Measurements from ENCODE around the gene CIRBP. TPM values are rescaled to one million over a fixed set of nuclear protein-coding genes. Genes with fewer than 3 reads are reported as not detected.

Gene CIRBP
- total RNA-seq, 1 experiment from 2014 or later = 263 TPM

DNA sequence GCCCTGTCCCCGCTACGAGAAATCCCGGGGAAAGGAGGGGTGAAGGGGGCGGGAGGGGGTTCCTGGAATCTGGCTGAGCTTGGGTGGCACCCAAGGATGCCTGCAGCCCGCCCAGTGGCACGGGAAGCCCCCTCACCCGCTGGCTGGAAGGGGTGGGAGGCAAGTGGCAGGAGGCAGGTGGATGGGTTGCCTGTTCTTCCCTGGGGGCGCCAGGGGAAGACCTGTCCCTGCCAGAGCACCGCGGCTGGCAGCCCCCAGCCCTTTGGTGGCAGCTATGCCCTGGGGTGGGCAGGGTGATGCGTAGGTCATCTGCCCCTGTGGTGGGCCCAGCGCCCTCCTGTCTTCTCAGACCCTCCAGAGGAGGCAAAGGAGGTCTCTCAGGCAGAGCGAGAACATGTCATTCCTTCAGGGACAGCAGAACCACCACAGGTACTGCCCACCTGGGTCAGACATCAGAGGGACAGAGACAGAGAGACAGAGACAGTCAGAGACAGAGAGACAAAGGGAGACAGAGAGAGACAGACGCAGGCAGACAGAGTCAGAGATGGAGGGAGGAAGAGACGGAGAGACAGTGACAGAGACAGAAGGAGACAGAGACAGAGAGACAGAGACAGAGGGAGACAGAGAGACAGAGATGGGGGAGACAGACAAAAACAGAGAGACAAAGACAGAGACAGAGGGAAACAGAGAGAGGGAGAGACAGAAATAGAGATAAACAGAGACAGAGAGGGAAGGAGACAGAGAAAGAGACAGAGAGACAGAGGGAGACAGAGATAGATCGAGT lies 53.3 kb downstream of the CIRBP start:
- Histone ChIP-seq H3K79me2 (ENCODE audit: insufficient read depth, low read length) (no peaks in the 10 kb centered on the region), H3K9me3 (ENCODE audit: control insufficient read depth, low read depth, low read length) (no peaks in the 10 kb centered on the region), H2BK5ac (ENCODE audit: insufficient read length, low read length) (no peak overlapping the region), H3K4me2 (ENCODE audit: insufficient read depth, insufficient read length, low read length) (no peak overlapping the region), H4K91ac (ENCODE audit: insufficient read length, low read depth, low read length) (no peak overlapping the region), H2AK5ac (ENCODE audit: insufficient read length, low read length) (no peak overlapping the region), H3K27ac (ENCODE audit: insufficient read length, low read depth, low read length) (no peak overlapping the region), H3T11ph (ENCODE audit: low read length) (no peak overlapping the region), H3K9ac (ENCODE audit: extremely low read depth, insufficient read length, low read length) (no peak overlapping the region), H3K4me1 (ENCODE audit: insufficient read depth, low read length) (no peaks in the 10 kb centered on the region), H4K20me1 (ENCODE audit: control insufficient read depth, insufficient read depth, insufficient read length) (no peaks in the 10 kb centered on the region), H4K5ac (ENCODE audit: insufficient read length, low read depth, low read length) (no peak overlapping the region), H2BK15ac (ENCODE audit: low read depth, low read length) (no peak overlapping the region), H3K56ac (ENCODE audit: insufficient read length, low read depth, low read length) (no peak overlapping the region), H3K4ac (ENCODE audit: low read depth, low read length) (no peak overlapping the region), H3K79me1 (ENCODE audit: insufficient read depth, low read depth, low read length, poor library complexity, severe bottlenecking) (no peaks in the 10 kb centered on the region), H2AFZ (ENCODE audit: low read length) (no peak overlapping the region), H2BK20ac (ENCODE audit: low read depth, low read length, poor library complexity, severe bottlenecking) (no peak overlapping the region), H3K18ac (ENCODE audit: insufficient read length, low read depth, low read length) (no peak overlapping the region), H3K23me2 (ENCODE audit: insufficient read length, low read depth, low read length, poor library complexity, severe bottlenecking) (no peaks in the 10 kb centered on the region), H3K14ac (ENCODE audit: insufficient read depth, low read length) (no peak overlapping the region; the same call in 1 of the 2 replicates), H2BK12ac (ENCODE audit: insufficient read length, low read depth, low read length) (no peak overlapping the region), H3K23ac (ENCODE audit: insufficient read length, low read depth, low read length) (no peak overlapping the region), H3K27me3 (ENCODE audit: insufficient read depth, low read length) (no peaks in the 10 kb centered on the region), H4K8ac (replicated peaks; ENCODE audit: insufficient read length, low read depth, low read length) (no peak overlapping the region), H2BK120ac (ENCODE audit: low read depth, low read length, poor library complexity, severe bottlenecking) (no peak overlapping the region)
- TF ChIP-seq, protein P1, sequence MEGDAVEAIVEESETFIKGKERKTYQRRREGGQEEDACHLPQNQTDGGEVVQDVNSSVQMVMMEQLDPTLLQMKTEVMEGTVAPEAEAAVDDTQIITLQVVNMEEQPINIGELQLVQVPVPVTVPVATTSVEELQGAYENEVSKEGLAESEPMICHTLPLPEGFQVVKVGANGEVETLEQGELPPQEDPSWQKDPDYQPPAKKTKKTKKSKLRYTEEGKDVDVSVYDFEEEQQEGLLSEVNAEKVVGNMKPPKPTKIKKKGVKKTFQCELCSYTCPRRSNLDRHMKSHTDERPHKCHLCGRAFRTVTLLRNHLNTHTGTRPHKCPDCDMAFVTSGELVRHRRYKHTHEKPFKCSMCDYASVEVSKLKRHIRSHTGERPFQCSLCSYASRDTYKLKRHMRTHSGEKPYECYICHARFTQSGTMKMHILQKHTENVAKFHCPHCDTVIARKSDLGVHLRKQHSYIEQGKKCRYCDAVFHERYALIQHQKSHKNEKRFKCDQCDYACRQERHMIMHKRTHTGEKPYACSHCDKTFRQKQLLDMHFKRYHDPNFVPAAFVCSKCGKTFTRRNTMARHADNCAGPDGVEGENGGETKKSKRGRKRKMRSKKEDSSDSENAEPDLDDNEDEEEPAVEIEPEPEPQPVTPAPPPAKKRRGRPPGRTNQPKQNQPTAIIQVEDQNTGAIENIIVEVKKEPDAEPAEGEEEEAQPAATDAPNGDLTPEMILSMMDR (conservative IDR thresholded peaks at IDR 0.05) = no peak
- Mint-ChIP-seq H3K36me3 (ENCODE audit: insufficient read depth in 1 of 3, low read depth in 3 of 3) (no peaks in the 10 kb centered on the region), H3K27ac (no peak overlapping the region; a peak in 1 of 7 replicates), H3K27me3 (ENCODE audit: low read depth) (peaks cover 11% of the 10 kb centered on the region), H3K9me3 (no peaks in the 10 kb centered on the region; a peak in 1 of 5 replicates), H3K4me1 (peaks cover 0 to under 1% of the 10 kb centered on the region in 2 experiments; a peak in 2 of 4 replicates), H3K4me3 (peak overlapping the region in 1 of 2 experiments; percentile 18; a peak in 2 of 5 replicates)
- no peak for DNase-seq
- no CpG with 5 or more reads among the region's 16 CpGs for WGBS (ENCODE audit: extremely low coverage, insufficient read length, low lambda C conversion rate)
